Activated T-cell treated with anti-CD3 and anti-CD28 coated beads for 24 hours (primary cell): Measurements from ENCODE around the gene DHRS4L2.

ENCODE experiments used
- DNase-seq: peaks from one replicate; pipeline ENCODE4 v3.0.0-alpha.2; 2020; ENCODE audit warnings: low read depth

The DHRS4L2 gene

GRCh38 chr14:24053548-24054323 lies 65.0 kb downstream of the DHRS4L2 start:
- DNase-seq: no peak

- DNase-seq: no peak
Observed at GRCh38 chr14:24054324-24054641, 65.6 kb downstream of the DHRS4L2 start.

GRCh38 chr14:24054646-24055045 lies 65.9 kb downstream of the DHRS4L2 start:
- no peak for DNase-seq
